C4-2B (cell line): ENCODE results near the gene SSH2.

Source experiments
- ZFX ChIP-seq: fragments of 450-650 bp; IDR thresholded peaks from 2 replicates; pipeline ENCODE4 v1.6.1; 2017
- TF ChIP-seq, protein P1 (sequence below): fragments of 450-650 bp; conservative IDR thresholded peaks from 2 replicates; pipeline ENCODE4 v1.5.1; 2017; ENCODE audit warnings: mild to moderate bottlenecking

DNA sequence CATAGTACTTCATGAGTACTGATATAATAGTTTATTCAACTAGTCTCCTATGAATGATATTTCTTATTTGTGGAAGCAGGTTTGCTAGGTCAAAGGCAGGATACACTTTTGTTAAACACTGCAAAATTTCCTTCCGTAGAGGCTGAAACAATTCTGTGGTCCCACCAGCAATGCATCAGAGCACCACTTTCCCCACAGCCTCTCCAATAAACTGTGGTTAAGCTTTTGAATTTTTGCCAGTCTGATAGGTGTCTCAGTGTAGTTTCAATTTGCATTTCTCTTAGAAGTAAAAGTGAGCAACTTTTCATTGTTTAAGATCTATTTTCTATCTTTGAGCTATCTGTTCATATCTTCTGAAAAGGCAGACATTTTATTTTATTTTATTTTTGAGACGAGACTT, 270.9 kb downstream of the SSH2 start:
- TF ChIP-seq, protein P1, sequence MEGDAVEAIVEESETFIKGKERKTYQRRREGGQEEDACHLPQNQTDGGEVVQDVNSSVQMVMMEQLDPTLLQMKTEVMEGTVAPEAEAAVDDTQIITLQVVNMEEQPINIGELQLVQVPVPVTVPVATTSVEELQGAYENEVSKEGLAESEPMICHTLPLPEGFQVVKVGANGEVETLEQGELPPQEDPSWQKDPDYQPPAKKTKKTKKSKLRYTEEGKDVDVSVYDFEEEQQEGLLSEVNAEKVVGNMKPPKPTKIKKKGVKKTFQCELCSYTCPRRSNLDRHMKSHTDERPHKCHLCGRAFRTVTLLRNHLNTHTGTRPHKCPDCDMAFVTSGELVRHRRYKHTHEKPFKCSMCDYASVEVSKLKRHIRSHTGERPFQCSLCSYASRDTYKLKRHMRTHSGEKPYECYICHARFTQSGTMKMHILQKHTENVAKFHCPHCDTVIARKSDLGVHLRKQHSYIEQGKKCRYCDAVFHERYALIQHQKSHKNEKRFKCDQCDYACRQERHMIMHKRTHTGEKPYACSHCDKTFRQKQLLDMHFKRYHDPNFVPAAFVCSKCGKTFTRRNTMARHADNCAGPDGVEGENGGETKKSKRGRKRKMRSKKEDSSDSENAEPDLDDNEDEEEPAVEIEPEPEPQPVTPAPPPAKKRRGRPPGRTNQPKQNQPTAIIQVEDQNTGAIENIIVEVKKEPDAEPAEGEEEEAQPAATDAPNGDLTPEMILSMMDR, result no peak
- TF ChIP-seq ZFX, result no peak
